ENCODE results near the gene ZNF668. TPM values are rescaled to one million over a fixed set of nuclear protein-coding genes. Genes with fewer than 3 reads are reported as not detected.

Gene ZNF668
- total and polyA plus RNA-seq, 2 of the 13 experiments (the other 11 are each of a cell fraction or from before 2014, with no cell fraction given): 3.8 to 9.8 TPM

GRCh38 chr16:31105677-31106213 is 31.7 kb upstream of the ZNF668 start (continued):
- peak; percentile 79 for TF ChIP-seq POLR2G (IDR thresholded peaks at IDR 0.05; ENCODE audit: low read depth, low read length)
- peak; percentile 96 for TF ChIP-seq ZNF280D (CRISPR knock-in tag; IDR thresholded peaks at IDR 0.05)
- peak; percentile 51 for TF ChIP-seq ARID3A (IDR thresholded peaks at IDR 0.05; ENCODE audit: low read depth, low read length)
- peak; percentile 96 for TF ChIP-seq TBX2 (CRISPR knock-in tag; IDR thresholded peaks at IDR 0.05; ENCODE audit: borderline replicate concordance)
- TF ChIP-seq SALL1 (CRISPR knock-in tag; IDR thresholded peaks at IDR 0.05): peak; percentile 99
- TF ChIP-seq WIZ (CRISPR knock-in tag; IDR thresholded peaks at IDR 0.05): peak; percentile 84
- TF ChIP-seq ARID4A (CRISPR knock-in tag; IDR thresholded peaks at IDR 0.05; ENCODE audit: borderline replicate concordance): peak; percentile 94
- TF ChIP-seq SRF (IDR thresholded peaks at IDR 0.05; ENCODE audit: low read depth, low read length): no peak; the same call in 1 of the 2 replicates
- TF ChIP-seq ZNF234 (CRISPR knock-in tag; conservative IDR thresholded peaks at IDR 0.05): peak; percentile 49; the same call in 1 of the 2 replicates
- peak; percentile 85; the same call in 1 of the 2 replicates for TF ChIP-seq ZNF549 (CRISPR knock-in tag; IDR thresholded peaks at IDR 0.05)
- no peak for TF ChIP-seq ONECUT2 (CRISPR knock-in tag; IDR thresholded peaks at IDR 0.05)
- TF ChIP-seq ZNF572 (CRISPR knock-in tag; IDR thresholded peaks at IDR 0.05): peak; percentile 25; the same call in 1 of the 2 replicates
- TF ChIP-seq PPARG (CRISPR knock-in tag; conservative IDR thresholded peaks at IDR 0.05): peak; percentile 81
- 0 out of 2 replicates have a peak, but pooled peaks have one; percentile 97 for TF ChIP-seq FOXO4 (CRISPR knock-in tag; conservative IDR thresholded peaks at IDR 0.05)
- no peak; the same call in 1 of the 2 replicates for TF ChIP-seq ZBTB46 (CRISPR knock-in tag; IDR thresholded peaks at IDR 0.05; ENCODE audit: borderline replicate concordance)
- TF ChIP-seq U2AF1 (optimal IDR thresholded peaks at IDR 0.05; ENCODE audit: low read depth, low read length): peak; percentile 39

Data from HepG2 (cell line).